Neural cell (in vitro differentiated cells): ENCODE measurements around the gene ATOX1. TPM values are rescaled to one million over a fixed set of nuclear protein-coding genes. Genes with fewer than 3 reads are reported as not detected.

Experiments
- H2AFZ ChIP-seq: fragments of 200-600, 300-800 bp; sonication (generic), shearing (Covaris generic); 2 replicates; pipeline ENCODE4 v1.6.0; 2014; ENCODE audit warnings: low read depth, mild to moderate bottlenecking, antibody characterized with exemption, low read length, moderate library complexity
- H3F3A ChIP-seq: fragments of 200-600 bp; shearing (Covaris generic); 2 replicates; pipeline ENCODE4 v1.6.1; 2016; ENCODE audit warnings: mild to moderate bottlenecking, moderate library complexity, mixed read lengths, antibody characterized with exemption, low read length; ENCODE audit not compliant: insufficient read depth, poor library complexity, severe bottlenecking
- H3K27ac ChIP-seq: fragments of 200-600, 300-800 bp; sonication (generic), shearing (Covaris generic); 2 replicates; pipeline ENCODE4 v1.5.1; 2014; ENCODE audit warnings: mild to moderate bottlenecking, low read length, moderate library complexity
- H3K27me3 ChIP-seq: fragments of 300-800, 200-600 bp; sonication (generic), shearing (Covaris generic); 2 replicates; pipeline ENCODE4 v1.6.0; 2014; ENCODE audit warnings: mild to moderate bottlenecking, low read depth, low read length, moderate library complexity; ENCODE audit not compliant: insufficient read depth
- H3K36me3 ChIP-seq: fragments of 300-800, 200-600 bp; sonication (generic), shearing (Covaris generic); 2 replicates; pipeline ENCODE4 v1.5.1; 2014; ENCODE audit warnings: mild to moderate bottlenecking, antibody characterized with exemption, low read length, moderate library complexity; ENCODE audit not compliant: insufficient read depth
- H3K4me2 ChIP-seq: fragments of 300-800, 200-600 bp; sonication (generic), shearing (Covaris generic); 2 replicates; pipeline ENCODE4 v1.6.0; 2014; ENCODE audit warnings: mild to moderate bottlenecking, low read length
- H3K4me3 ChIP-seq: fragments of 300-800, 200-600 bp; sonication (generic), shearing (Covaris generic); 2 replicates; pipeline ENCODE4 v1.5.1; 2014; ENCODE audit warnings: mild to moderate bottlenecking, low read length, moderate library complexity
- H3K79me2 ChIP-seq: fragments of 200-600 bp; shearing (Covaris generic); replicated peaks from 2 replicates; pipeline ENCODE4 v1.6.0; 2014; ENCODE audit warnings: mild to moderate bottlenecking, low read length, moderate library complexity; ENCODE audit not compliant: insufficient read depth
- H3K9ac ChIP-seq: fragments of 300-800, 200-600 bp; sonication (generic), shearing (Covaris generic); 2 replicates; pipeline ENCODE4 v1.6.1; 2016; ENCODE audit warnings: mild to moderate bottlenecking, low read length, mixed read lengths
- H3K9me2 ChIP-seq: fragments of 200-600 bp; shearing (Covaris generic); 2 replicates; pipeline ENCODE4 v1.6.1; 2016; ENCODE audit warnings: mild to moderate bottlenecking, low read length, mixed read lengths; ENCODE audit not compliant: insufficient read depth
- H3K9me3 ChIP-seq: fragments of 200-600, 300-800 bp; sonication (generic), shearing (Covaris generic); 2 replicates; pipeline ENCODE4 v1.6.1; 2016; ENCODE audit warnings: mild to moderate bottlenecking, mixed run types, low read length, moderate library complexity, mixed read lengths
- H4K20me1 ChIP-seq: fragments of 200-600 bp; shearing (Covaris generic); 2 replicates; pipeline ENCODE4 v1.6.1; 2016; ENCODE audit warnings: mild to moderate bottlenecking, mixed run types; ENCODE audit not compliant: insufficient read depth
- CTCF ChIP-seq: fragments of 450-650 bp; IDR thresholded peaks from 2 replicates; pipeline ENCODE4 v1.5.1; 2014; ENCODE audit warnings: antibody characterized with exemption, mild to moderate bottlenecking, moderate library complexity; ENCODE audit not compliant: poor library complexity, severe bottlenecking
- EP300 ChIP-seq: fragments of 450-650 bp; conservative IDR thresholded peaks from 2 replicates; pipeline ENCODE4 v1.6.1; 2014; ENCODE audit warnings: antibody characterized with exemption, mild to moderate bottlenecking, moderate library complexity; ENCODE audit not compliant: poor library complexity, severe bottlenecking
- EZH2 ChIP-seq: fragments of 200-600, 300-800 bp; shearing (Covaris generic), sonication (generic); IDR thresholded peaks from 2 replicates; pipeline ENCODE4 v1.6.1; 2014; ENCODE audit warnings: antibody characterized with exemption, low read length, borderline replicate concordance, mild to moderate bottlenecking; ENCODE audit not compliant: insufficient read depth, poor library complexity, severe bottlenecking
- MXI1 ChIP-seq: fragments of 450-650 bp; conservative IDR thresholded peaks from 2 replicates; pipeline ENCODE4 v1.6.1; 2014; ENCODE audit warnings: antibody characterized with exemption, mild to moderate bottlenecking; ENCODE audit not compliant: poor library complexity, severe bottlenecking
- POLR2AphosphoS5 ChIP-seq: IDR thresholded peaks from 2 replicates; pipeline ENCODE4 v1.6.1; 2012
- RAD21 ChIP-seq: fragments of 450-650 bp; conservative IDR thresholded peaks from 2 replicates; pipeline ENCODE4 v1.6.1; 2014; ENCODE audit warnings: antibody characterized with exemption, mild to moderate bottlenecking, moderate library complexity
- SMC3 ChIP-seq: fragments of 450-650 bp; conservative IDR thresholded peaks from 2 replicates; pipeline ENCODE4 v1.6.1; 2014; ENCODE audit warnings: antibody characterized with exemption, mild to moderate bottlenecking, moderate library complexity; ENCODE audit not compliant: poor library complexity
- TAF1 ChIP-seq: IDR thresholded peaks from 2 replicates; pipeline ENCODE4 v1.6.1; 2012; ENCODE audit warnings: low read depth
- polyA plus RNA-seq: library from polyadenylated mRNA; depleted of rRNA; stranded (reverse); fragments of >200 nt; gene quantifications from 2 replicates; pipeline ENCODE4 v1.2.3, GENCODE V29; 2014
- TF ChIP-seq, protein P1 (sequence below): IDR thresholded peaks from 2 replicates; pipeline ENCODE4 v1.6.1; 2012; ENCODE audit warnings: borderline replicate concordance

Gene ATOX1
- polyA plus RNA-seq, 1 donor from 2014 or later = 79.9 TPM

GRCh38 chr5:151740336-151740942 lies 18.0 kb downstream of the ATOX1 start:
- TF ChIP-seq RAD21 = peak; percentile 70
- TF ChIP-seq CTCF = peak; percentile 77
- no peak for TF ChIP-seq EZH2
- TF ChIP-seq EP300 = no peak
- TF ChIP-seq POLR2AphosphoS5 = no peak
- TF ChIP-seq MXI1 = no peak
- TF ChIP-seq, protein P1, sequence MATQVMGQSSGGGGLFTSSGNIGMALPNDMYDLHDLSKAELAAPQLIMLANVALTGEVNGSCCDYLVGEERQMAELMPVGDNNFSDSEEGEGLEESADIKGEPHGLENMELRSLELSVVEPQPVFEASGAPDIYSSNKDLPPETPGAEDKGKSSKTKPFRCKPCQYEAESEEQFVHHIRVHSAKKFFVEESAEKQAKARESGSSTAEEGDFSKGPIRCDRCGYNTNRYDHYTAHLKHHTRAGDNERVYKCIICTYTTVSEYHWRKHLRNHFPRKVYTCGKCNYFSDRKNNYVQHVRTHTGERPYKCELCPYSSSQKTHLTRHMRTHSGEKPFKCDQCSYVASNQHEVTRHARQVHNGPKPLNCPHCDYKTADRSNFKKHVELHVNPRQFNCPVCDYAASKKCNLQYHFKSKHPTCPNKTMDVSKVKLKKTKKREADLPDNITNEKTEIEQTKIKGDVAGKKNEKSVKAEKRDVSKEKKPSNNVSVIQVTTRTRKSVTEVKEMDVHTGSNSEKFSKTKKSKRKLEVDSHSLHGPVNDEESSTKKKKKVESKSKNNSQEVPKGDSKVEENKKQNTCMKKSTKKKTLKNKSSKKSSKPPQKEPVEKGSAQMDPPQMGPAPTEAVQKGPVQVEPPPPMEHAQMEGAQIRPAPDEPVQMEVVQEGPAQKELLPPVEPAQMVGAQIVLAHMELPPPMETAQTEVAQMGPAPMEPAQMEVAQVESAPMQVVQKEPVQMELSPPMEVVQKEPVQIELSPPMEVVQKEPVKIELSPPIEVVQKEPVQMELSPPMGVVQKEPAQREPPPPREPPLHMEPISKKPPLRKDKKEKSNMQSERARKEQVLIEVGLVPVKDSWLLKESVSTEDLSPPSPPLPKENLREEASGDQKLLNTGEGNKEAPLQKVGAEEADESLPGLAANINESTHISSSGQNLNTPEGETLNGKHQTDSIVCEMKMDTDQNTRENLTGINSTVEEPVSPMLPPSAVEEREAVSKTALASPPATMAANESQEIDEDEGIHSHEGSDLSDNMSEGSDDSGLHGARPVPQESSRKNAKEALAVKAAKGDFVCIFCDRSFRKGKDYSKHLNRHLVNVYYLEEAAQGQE = no peak
- peak; percentile 76 for TF ChIP-seq SMC3
- TF ChIP-seq TAF1 = no peak
- Histone ChIP-seq H3K4me2 (no peak overlapping the region), H3K9ac (no peak overlapping the region), H3K27ac (no peak overlapping the region), H4K20me1 (no peaks in the 10 kb centered on the region), H3K9me3 (no peaks in the 10 kb centered on the region), H3K36me3 (no peaks in the 10 kb centered on the region), H3F3A (no peaks in the 10 kb centered on the region), H3K4me3 (no peak overlapping the region), H3K9me2 (no peaks in the 10 kb centered on the region), H3K27me3 (no peaks in the 10 kb centered on the region), H3K79me2 (no peaks in the 10 kb centered on the region), H2AFZ (no peak overlapping the region)

DNA sequence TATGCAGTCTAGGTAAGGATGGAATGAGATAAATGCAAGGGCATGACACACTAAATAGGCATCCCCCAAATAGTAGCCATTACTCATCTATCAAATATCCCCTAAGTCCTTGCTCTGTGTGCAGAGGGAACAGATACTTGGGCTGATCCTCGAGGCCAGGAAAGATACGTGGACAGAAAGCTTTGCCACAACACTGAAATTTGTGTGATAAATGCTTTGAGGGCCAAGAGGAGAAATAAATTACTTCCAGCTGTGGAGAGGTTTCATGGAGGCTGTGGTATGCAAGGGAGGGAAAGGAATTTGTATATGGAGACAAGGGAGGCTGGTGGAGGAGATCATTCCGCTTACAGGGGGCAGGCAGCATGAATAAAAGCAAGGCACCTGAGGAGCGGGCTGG lies 18.5 kb downstream of the ATOX1 start:
- H3K4me2 ChIP-seq = no peak overlapping the region
- no peaks in the 10 kb centered on the region for H3K79me2 ChIP-seq
- no peak overlapping the region for H3K4me3 ChIP-seq
- no peaks in the 10 kb centered on the region for H3K36me3 ChIP-seq
- no peaks in the 10 kb centered on the region for H4K20me1 ChIP-seq
- no peak overlapping the region for H3K27ac ChIP-seq
- no peaks in the 10 kb centered on the region for H3K27me3 ChIP-seq
- no peaks in the 10 kb centered on the region for H3K9me2 ChIP-seq
- no peak for TF ChIP-seq TAF1
- no peaks in the 10 kb centered on the region for H3K9me3 ChIP-seq
- no peaks in the 10 kb centered on the region for H3F3A ChIP-seq
- H3K9ac ChIP-seq = no peak overlapping the region
- no peak overlapping the region for H2AFZ ChIP-seq

GRCh38 chr5:151739395-151739794 lies 19.0 kb downstream of the ATOX1 start:
- H3K9me3 ChIP-seq = no peaks in the 10 kb centered on the region
- H3K9ac ChIP-seq = no peak overlapping the region
- no peaks in the 10 kb centered on the region for H3K36me3 ChIP-seq
- TF ChIP-seq EZH2 = no peak
- no peak for TF ChIP-seq TAF1
- TF ChIP-seq, protein P1 = no peak
- TF ChIP-seq RAD21 = no peak
- TF ChIP-seq POLR2AphosphoS5 = no peak
- no peak for TF ChIP-seq EP300
- no peak for TF ChIP-seq SMC3
- no peak for TF ChIP-seq CTCF
- TF ChIP-seq MXI1 = no peak
- no peak overlapping the region for H3K4me2 ChIP-seq
- no peaks in the 10 kb centered on the region for H3K9me2 ChIP-seq
- no peak overlapping the region for H3K27ac ChIP-seq
- no peaks in the 10 kb centered on the region for H3K27me3 ChIP-seq
- H4K20me1 ChIP-seq = no peaks in the 10 kb centered on the region
- H3K4me3 ChIP-seq = no peak overlapping the region
- H2AFZ ChIP-seq = no peak overlapping the region
- H3F3A ChIP-seq = no peaks in the 10 kb centered on the region
- no peaks in the 10 kb centered on the region for H3K79me2 ChIP-seq
